Neural cell (in vitro differentiated cells): Measurements from ENCODE around the gene WDR59. TPM values are rescaled to one million over a fixed set of nuclear protein-coding genes. Genes with fewer than 3 reads are reported as not detected.
A peak's percentile ranks its signal among the peaks of the same experiment; 100 is the strongest.

Source experiments
- H2AFZ ChIP-seq: fragments of 200-600, 300-800 bp; sonication (generic), shearing (Covaris generic); 2 replicates; pipeline ENCODE4 v1.6.0; 2014; ENCODE audit warnings: low read depth, mild to moderate bottlenecking, antibody characterized with exemption, low read length, moderate library complexity
- H3F3A ChIP-seq: fragments of 200-600 bp; shearing (Covaris generic); 2 replicates; pipeline ENCODE4 v1.6.1; 2016; ENCODE audit warnings: mild to moderate bottlenecking, moderate library complexity, mixed read lengths, antibody characterized with exemption, low read length; ENCODE audit not compliant: insufficient read depth, poor library complexity, severe bottlenecking
- H3K27ac ChIP-seq: fragments of 200-600, 300-800 bp; sonication (generic), shearing (Covaris generic); 2 replicates; pipeline ENCODE4 v1.5.1; 2014; ENCODE audit warnings: mild to moderate bottlenecking, low read length, moderate library complexity
- H3K27me3 ChIP-seq: fragments of 300-800, 200-600 bp; sonication (generic), shearing (Covaris generic); 2 replicates; pipeline ENCODE4 v1.6.0; 2014; ENCODE audit warnings: mild to moderate bottlenecking, low read depth, low read length, moderate library complexity; ENCODE audit not compliant: insufficient read depth
- H3K36me3 ChIP-seq: fragments of 300-800, 200-600 bp; sonication (generic), shearing (Covaris generic); 2 replicates; pipeline ENCODE4 v1.5.1; 2014; ENCODE audit warnings: mild to moderate bottlenecking, antibody characterized with exemption, low read length, moderate library complexity; ENCODE audit not compliant: insufficient read depth
- H3K4me2 ChIP-seq: fragments of 300-800, 200-600 bp; sonication (generic), shearing (Covaris generic); 2 replicates; pipeline ENCODE4 v1.6.0; 2014; ENCODE audit warnings: mild to moderate bottlenecking, low read length
- H3K4me3 ChIP-seq: fragments of 300-800, 200-600 bp; sonication (generic), shearing (Covaris generic); 2 replicates; pipeline ENCODE4 v1.5.1; 2014; ENCODE audit warnings: mild to moderate bottlenecking, low read length, moderate library complexity
- H3K79me2 ChIP-seq: fragments of 200-600 bp; shearing (Covaris generic); replicated peaks from 2 replicates; pipeline ENCODE4 v1.6.0; 2014; ENCODE audit warnings: mild to moderate bottlenecking, low read length, moderate library complexity; ENCODE audit not compliant: insufficient read depth
- H3K9ac ChIP-seq: fragments of 300-800, 200-600 bp; sonication (generic), shearing (Covaris generic); 2 replicates; pipeline ENCODE4 v1.6.1; 2016; ENCODE audit warnings: mild to moderate bottlenecking, low read length, mixed read lengths
- H3K9me2 ChIP-seq: fragments of 200-600 bp; shearing (Covaris generic); 2 replicates; pipeline ENCODE4 v1.6.1; 2016; ENCODE audit warnings: mild to moderate bottlenecking, low read length, mixed read lengths; ENCODE audit not compliant: insufficient read depth
- H3K9me3 ChIP-seq: fragments of 200-600, 300-800 bp; sonication (generic), shearing (Covaris generic); 2 replicates; pipeline ENCODE4 v1.6.1; 2016; ENCODE audit warnings: mild to moderate bottlenecking, mixed run types, low read length, moderate library complexity, mixed read lengths
- H4K20me1 ChIP-seq: fragments of 200-600 bp; shearing (Covaris generic); 2 replicates; pipeline ENCODE4 v1.6.1; 2016; ENCODE audit warnings: mild to moderate bottlenecking, mixed run types; ENCODE audit not compliant: insufficient read depth
- CTCF ChIP-seq: fragments of 450-650 bp; IDR thresholded peaks from 2 replicates; pipeline ENCODE4 v1.5.1; 2014; ENCODE audit warnings: antibody characterized with exemption, mild to moderate bottlenecking, moderate library complexity; ENCODE audit not compliant: poor library complexity, severe bottlenecking
- EP300 ChIP-seq: fragments of 450-650 bp; conservative IDR thresholded peaks from 2 replicates; pipeline ENCODE4 v1.6.1; 2014; ENCODE audit warnings: antibody characterized with exemption, mild to moderate bottlenecking, moderate library complexity; ENCODE audit not compliant: poor library complexity, severe bottlenecking
- EZH2 ChIP-seq: fragments of 200-600, 300-800 bp; shearing (Covaris generic), sonication (generic); IDR thresholded peaks from 2 replicates; pipeline ENCODE4 v1.6.1; 2014; ENCODE audit warnings: antibody characterized with exemption, low read length, borderline replicate concordance, mild to moderate bottlenecking; ENCODE audit not compliant: insufficient read depth, poor library complexity, severe bottlenecking
- MXI1 ChIP-seq: fragments of 450-650 bp; conservative IDR thresholded peaks from 2 replicates; pipeline ENCODE4 v1.6.1; 2014; ENCODE audit warnings: antibody characterized with exemption, mild to moderate bottlenecking; ENCODE audit not compliant: poor library complexity, severe bottlenecking
- POLR2AphosphoS5 ChIP-seq: IDR thresholded peaks from 2 replicates; pipeline ENCODE4 v1.6.1; 2012
- RAD21 ChIP-seq: fragments of 450-650 bp; conservative IDR thresholded peaks from 2 replicates; pipeline ENCODE4 v1.6.1; 2014; ENCODE audit warnings: antibody characterized with exemption, mild to moderate bottlenecking, moderate library complexity
- REST ChIP-seq: IDR thresholded peaks from 2 replicates; pipeline ENCODE4 v1.6.1; 2012; ENCODE audit warnings: borderline replicate concordance
- SMC3 ChIP-seq: fragments of 450-650 bp; conservative IDR thresholded peaks from 2 replicates; pipeline ENCODE4 v1.6.1; 2014; ENCODE audit warnings: antibody characterized with exemption, mild to moderate bottlenecking, moderate library complexity; ENCODE audit not compliant: poor library complexity
- TAF1 ChIP-seq: IDR thresholded peaks from 2 replicates; pipeline ENCODE4 v1.6.1; 2012; ENCODE audit warnings: low read depth
- polyA plus RNA-seq: library from polyadenylated mRNA; depleted of rRNA; stranded (reverse); fragments of >200 nt; gene quantifications from 2 replicates; pipeline ENCODE4 v1.2.3, GENCODE V29; 2014

Gene WDR59
- polyA plus RNA-seq, 1 donor from 2014 or later, result 20.3 TPM

GRCh38 chr16:74987027-74987681 is 2.2 kb upstream of the WDR59 start:
- H3K27ac ChIP-seq, result no peak overlapping the region
- no peaks in the 10 kb centered on the region for H3K9me2 ChIP-seq
- TF ChIP-seq EZH2, result no peak
- TF ChIP-seq REST, result no peak
- TF ChIP-seq EP300, result no peak
- no peak for TF ChIP-seq POLR2AphosphoS5
- no peak for TF ChIP-seq MXI1
- no peak for TF ChIP-seq CTCF
- no peak for TF ChIP-seq TAF1
- TF ChIP-seq SMC3, result no peak
- TF ChIP-seq RAD21, result no peak
- H3K4me2 ChIP-seq, result no peak overlapping the region
- peaks cover 4% of the 10 kb centered on the region for H3K79me2 ChIP-seq
- H3K4me3 ChIP-seq, result no peak overlapping the region
- H3K9ac ChIP-seq, result no peak overlapping the region
- no peaks in the 10 kb centered on the region for H3F3A ChIP-seq
- H3K27me3 ChIP-seq, result no peaks in the 10 kb centered on the region
- no peaks in the 10 kb centered on the region for H3K36me3 ChIP-seq
- H3K9me3 ChIP-seq, result no peaks in the 10 kb centered on the region
- no peaks in the 10 kb centered on the region for H4K20me1 ChIP-seq
- no peak overlapping the region for H2AFZ ChIP-seq

DNA sequence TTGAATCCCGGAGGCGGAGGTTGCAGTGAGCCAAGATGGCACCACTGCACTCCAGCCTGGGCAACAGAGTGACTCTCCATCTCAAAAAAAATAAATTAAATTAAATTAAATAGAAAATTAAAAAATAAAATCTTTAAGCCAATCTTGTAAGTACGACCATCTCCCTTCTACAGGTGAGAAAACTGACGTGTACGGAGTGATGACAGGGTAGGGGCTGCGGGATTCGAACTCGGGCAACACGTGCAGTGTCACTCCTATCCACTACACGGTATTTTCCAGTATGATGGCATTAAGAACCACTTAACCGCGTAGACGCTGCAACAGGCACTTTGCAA is 762 bp downstream of the WDR59 start:
- H3K4me2 ChIP-seq, result peak overlapping the region; percentile 82
- H3F3A ChIP-seq, result no peaks in the 10 kb centered on the region
- TF ChIP-seq MXI1 (no peak), POLR2AphosphoS5 (no peak), RAD21 (no peak), EZH2 (no peak), SMC3 (no peak), CTCF (no peak), EP300 (no peak), TAF1 (no peak), REST (no peak)
- H2AFZ ChIP-seq, result peak overlapping the region; percentile 91
- H3K9me2 ChIP-seq, result no peaks in the 10 kb centered on the region
- no peaks in the 10 kb centered on the region for H3K36me3 ChIP-seq
- H3K79me2 ChIP-seq, result peaks cover 4% of the 10 kb centered on the region
- peak overlapping the region; percentile 67 for H3K9ac ChIP-seq
- H3K9me3 ChIP-seq, result no peaks in the 10 kb centered on the region
- H3K27ac ChIP-seq, result peak overlapping the region; percentile 68
- no peaks in the 10 kb centered on the region for H4K20me1 ChIP-seq
- H3K4me3 ChIP-seq, result peak overlapping the region; percentile 100
- H3K27me3 ChIP-seq, result no peaks in the 10 kb centered on the region
